Stimulated activated CD8-positive, alpha-beta memory T cell treated with anti-CD3 and anti-CD28 coated beads, Interleukin-12 subunit alpha, Interleukin-12 subunit beta, amount 100 ng/mL, for 24 hours (primary cell): ENCODE data around the gene ERAP2.
"Not testable (repeated sequence)": the region's sequence is repeated elsewhere in the genome, so short reads cannot be mapped to it uniquely, and the experiment has no call there.

Source experiments
- DNase-seq: peaks from one replicate; pipeline ENCODE4 v3.0.0-alpha.2; 2020; ENCODE audit errors: extremely low read depth

ERAP2 gene, protein sequence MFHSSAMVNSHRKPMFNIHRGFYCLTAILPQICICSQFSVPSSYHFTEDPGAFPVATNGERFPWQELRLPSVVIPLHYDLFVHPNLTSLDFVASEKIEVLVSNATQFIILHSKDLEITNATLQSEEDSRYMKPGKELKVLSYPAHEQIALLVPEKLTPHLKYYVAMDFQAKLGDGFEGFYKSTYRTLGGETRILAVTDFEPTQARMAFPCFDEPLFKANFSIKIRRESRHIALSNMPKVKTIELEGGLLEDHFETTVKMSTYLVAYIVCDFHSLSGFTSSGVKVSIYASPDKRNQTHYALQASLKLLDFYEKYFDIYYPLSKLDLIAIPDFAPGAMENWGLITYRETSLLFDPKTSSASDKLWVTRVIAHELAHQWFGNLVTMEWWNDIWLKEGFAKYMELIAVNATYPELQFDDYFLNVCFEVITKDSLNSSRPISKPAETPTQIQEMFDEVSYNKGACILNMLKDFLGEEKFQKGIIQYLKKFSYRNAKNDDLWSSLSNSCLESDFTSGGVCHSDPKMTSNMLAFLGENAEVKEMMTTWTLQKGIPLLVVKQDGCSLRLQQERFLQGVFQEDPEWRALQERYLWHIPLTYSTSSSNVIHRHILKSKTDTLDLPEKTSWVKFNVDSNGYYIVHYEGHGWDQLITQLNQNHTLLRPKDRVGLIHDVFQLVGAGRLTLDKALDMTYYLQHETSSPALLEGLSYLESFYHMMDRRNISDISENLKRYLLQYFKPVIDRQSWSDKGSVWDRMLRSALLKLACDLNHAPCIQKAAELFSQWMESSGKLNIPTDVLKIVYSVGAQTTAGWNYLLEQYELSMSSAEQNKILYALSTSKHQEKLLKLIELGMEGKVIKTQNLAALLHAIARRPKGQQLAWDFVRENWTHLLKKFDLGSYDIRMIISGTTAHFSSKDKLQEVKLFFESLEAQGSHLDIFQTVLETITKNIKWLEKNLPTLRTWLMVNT

DNA sequence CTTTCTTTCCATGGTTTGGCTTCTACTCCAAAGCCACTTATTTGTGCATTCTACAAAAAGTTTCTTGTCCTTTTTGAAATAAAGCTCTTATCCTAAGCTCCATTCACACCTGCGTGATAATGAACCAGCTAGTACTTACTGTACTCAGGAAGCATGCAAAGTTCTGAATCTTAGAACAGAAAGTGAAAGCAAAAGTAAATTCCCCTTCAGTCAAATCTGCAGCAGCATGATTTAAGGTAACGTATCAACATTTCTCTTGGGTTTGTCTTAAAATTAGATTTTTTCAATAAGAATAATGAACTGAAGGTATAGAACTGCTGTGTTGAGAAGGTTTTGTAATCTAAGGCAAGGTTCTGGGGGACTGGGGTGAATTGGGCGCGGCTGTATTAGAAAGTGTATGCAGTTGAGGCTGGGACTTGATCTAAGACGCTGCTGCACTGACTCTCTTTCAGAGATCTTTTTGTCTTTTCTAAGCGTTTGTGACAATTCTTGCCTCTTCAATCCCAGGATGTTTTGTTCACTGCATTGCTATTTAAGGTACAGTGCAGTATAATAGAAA, at the start of gene ERAP2:
Gene ERAP2 (plus strand): TSS at position 209 of the 559 bp plus-strand sequence. CDS start 3,186 bp downstream, outside the sequence.
- no peak for DNase-seq

DNA sequence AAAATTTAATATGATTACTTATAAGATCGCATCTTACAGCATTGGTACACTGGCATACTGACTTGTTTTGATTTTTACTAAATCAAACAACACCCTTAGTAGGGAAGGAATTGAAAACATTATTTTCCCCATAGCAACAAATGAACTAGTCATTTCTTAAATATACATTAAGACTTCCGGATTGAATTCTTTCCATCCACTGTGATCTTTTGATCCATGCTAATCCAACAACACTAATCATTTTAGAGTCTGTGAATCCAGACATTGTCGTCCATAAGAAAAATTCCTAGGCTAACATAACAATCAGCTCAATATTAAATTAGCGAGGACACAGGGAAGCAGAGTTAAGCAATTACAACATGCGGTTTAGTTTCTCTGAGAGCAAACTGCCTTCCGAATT, 47.0 kb upstream of the ERAP2 start:
- no peak for DNase-seq

DNA sequence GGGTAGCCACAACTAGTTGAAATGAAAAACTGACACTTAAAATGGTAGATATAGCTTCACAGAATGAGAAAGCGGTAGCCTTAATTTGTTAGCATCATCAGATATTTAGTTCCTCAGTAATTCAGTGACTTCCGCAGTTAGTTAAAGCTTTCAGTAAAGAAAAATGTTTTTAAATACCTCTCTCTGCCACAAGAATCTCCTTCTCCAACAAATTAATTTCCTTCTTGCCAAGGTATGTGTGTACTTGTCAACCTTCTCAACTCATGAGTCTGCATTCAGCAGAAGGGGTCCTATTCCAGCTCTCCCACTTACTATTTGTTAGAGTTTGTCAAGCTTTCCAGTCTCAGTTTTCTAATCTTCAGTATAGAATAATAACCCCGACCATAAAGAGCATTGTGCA, 42.3 kb upstream of the ERAP2 start:
- DNase-seq = no peak

DNA sequence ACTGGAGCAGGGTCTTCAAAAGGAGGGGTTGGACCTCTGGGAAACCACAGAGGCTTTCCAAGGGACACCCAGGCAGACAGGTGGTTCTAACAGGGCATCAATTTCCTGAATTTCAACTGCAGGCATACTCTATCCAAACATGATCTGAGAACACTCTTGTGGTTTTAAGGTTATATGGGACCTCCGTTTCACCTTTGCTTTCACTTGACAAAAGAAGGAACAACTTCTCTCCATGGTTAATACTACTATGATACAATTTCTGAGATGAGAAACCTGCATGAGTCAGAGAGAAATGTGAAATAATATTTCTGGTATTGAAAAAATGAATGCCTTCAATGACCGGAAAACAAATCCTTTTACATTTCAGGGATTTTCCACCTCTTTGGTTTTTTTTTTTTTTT, 40.5 kb upstream of the ERAP2 start:
- DNase-seq = no peak

DNA sequence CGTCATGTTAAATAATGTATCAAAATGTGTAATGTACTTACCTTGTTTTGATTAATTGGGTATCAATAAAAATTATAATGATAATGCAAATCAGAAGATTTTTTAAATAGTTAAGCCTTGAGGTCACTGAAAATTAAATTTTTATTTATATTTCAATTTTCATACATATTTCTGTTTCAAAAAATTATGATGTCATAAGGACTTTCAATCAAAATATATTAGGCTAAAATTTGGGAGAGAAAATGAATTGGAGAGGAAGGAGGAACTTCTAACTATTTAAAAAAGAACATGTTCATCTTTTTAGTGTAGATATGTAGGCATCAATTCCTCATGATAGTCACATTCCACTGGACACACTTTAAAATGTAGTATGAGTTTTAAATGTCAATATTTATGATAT, 39.5 kb upstream of the ERAP2 start:
- no peak for DNase-seq

DNA sequence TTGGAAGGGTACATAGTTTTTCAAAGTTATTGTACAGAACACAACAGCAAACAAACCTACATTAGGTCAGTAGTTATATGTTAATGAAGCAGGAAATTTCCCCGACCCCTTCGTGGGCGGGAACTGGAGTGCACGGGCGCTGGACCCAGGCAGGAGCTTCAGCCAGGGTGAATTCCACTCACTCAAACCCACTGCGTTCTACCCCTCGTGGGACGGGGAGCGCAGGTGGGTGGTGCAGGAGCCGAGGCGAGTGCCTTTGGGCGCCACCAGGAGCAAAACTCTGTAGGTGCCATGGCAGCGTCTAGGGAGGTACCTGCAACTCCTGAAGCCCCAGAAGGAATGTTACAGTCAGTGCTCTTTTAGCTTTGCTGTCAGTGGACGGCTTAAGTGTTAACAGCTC, 39.0 kb upstream of the ERAP2 start:
- DNase-seq = no peak

DNA sequence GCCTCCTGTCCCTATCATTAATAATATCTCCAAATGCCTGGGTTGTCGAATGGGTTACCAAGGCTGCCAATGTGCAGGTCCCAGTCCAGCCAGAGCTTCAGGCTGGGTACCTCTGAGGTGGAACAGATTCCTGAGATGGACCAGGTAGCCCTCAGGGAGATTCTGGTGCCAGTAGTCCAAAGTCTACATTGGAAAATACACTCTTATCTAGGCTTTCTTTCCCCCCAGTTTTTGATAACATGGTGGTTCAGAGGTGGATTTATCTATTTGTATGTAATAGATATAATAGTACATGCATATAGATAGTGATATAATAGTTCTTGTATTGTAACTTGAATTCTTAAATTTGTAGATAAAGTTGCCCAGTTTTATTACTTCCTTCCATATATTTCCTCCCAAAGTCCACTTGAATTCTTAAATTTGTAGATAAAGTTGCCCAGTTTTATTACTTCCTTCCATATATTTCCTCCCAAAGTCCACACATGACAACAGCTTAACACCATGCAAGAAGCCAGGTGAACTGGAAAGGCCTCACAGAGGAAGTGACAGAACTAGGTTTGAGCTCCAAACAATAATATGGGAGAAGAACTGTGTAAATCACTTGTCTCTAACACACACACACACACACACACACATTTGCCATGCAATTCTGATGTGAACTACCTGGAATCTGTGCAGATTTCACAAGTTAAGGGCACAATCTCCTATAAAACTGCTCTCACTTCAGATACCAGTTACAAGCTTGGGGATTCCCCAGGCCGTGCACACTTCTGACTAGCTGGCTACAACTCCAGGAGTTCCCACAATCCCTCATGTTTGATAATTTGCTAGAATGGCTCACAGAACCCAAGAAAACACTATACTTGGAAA, 37.9 kb upstream of the ERAP2 start:
- DNase-seq = no peak

DNA sequence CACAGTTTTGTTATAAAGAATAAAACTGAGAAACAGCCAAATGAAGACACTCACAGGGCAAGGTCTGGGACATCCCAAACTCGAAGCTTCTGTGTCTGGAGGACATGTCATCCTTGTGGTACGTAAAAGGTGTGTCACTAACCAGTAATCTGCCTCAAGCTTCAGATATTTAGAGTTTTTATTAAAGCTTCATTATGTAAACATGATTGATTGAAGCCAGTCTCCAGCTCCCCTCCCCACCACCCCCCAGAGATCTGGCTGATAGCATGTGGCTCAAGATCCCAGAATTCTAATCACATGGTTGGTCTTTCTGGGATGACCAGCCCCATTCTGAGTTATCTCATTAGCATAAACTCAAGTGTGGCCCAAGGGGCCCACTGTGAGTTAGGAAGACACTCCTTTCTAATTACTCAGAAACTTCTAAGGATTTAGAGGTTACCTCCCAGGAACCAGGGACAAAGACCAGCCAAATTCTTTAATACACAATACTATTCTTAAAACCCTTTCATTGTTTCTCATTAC, 37.2 kb upstream of the ERAP2 start:
- no peak for DNase-seq

DNA sequence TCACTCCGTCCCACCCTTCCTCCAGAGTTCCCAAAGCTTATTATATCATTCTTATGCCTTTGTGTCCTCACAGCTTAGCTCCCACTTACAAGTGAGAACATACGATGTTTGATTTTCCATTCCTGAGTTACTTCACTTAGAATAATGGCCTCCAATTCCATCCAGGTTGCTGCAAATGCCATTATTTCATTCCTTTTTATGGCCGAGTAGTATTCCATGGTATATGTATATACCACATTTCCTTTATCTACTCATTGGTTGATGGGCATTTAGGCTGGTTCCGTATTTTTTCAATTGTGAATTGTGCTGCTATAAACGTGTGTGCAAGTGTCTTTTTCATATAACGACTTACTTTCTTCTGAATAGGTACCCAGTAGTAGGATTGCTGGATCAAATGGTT, 34.4 kb upstream of the ERAP2 start:
- DNase-seq = not testable (repeated sequence)

DNA sequence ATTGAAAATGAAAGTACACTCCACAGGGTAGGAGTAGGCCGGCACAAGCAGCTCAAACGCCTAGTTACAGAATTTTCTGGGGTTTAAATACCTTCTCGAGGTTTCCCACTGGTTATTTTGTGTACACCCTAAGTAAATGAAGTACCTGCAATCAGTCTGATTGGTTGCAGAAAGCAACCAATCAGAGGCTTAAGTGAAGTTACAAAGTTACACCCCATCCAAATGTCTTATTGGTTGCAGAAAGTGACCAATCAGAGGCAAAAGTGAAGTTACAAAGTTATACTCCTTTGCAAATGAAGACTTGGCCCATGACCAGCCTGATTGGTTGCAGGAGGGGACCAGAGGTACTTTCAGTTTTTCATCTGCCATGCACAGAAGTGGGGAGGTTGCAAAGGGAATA, 33.2 kb upstream of the ERAP2 start:
- DNase-seq = no peak

DNA sequence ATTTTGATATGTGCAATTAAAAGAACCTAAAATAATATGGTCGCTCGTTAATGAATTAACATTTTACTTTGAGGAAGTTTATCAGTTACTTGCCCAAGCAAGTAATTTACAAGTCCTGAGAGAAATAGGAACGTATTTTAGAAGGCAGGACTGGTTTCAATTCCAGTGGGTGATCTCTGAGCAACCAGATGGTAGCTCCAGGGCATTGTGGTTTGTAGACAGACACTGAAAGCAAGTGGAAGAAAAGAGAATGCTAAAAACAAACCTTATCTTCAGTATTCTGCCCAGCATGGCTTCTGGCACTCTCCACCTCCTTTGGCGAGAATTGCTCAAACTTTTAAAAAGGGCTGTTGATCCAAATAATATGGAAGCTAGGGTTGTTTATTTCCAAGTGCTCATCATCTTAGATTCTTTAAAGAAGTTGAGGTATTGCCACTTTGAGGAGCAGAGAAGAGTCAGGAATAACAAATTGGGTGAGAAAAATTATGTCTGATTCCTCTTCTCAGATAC, 31.8 kb upstream of the ERAP2 start:
- no peak for DNase-seq

DNA sequence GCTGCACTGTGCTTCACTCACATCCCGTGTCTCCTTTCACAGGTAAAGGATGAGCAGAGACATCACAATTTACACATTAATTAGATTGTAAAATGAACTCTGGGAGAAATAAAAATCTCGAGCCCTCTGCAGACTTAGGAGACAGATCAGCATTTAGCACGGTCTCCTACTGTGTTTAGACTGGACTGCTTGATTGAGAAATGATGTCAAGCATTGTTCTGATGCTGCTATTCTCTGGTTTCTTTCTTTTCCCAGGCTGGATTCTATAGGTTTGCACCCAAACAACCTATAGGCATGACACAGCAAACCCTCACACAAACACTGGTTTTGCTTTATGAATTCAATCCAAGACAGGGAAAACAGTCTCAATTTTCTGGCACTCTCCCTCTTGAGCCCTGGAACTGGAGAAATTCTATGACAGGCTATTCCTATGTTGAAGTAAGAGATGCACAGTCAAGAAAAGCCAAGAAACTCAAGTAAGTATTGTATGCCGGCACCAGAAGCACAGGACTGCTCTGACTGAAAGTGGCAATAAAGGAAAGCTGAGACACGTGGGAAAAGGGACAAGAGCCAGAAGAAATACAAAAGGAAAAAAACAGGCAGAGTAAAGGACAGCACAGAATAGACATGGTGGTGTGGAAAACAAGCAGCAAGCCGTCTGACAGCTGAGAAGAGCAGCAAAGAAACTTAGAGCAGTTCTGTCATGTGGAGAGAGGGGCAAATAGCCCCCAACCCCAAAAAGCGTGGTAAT, 24.8 kb upstream of the ERAP2 start:
- no peak for DNase-seq

DNA sequence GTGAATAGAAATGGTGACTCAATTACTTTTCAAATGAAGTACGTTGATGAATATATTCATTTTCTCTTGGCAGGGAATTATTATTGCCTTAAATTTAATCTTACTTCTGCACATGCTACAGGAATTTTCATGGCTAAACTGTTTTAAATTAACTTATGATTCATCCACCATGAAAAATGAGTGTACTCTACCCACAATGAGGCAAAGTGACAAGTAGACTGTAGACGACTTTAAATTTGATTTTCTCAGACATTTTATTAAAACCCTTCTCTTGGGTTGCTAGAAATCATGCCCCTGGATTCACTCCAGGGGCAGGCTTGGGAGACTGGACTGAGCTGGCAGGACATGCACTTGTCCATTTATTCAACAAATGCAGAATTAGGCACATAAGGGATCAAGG, 23.5 kb upstream of the ERAP2 start:
- no peak for DNase-seq

DNA sequence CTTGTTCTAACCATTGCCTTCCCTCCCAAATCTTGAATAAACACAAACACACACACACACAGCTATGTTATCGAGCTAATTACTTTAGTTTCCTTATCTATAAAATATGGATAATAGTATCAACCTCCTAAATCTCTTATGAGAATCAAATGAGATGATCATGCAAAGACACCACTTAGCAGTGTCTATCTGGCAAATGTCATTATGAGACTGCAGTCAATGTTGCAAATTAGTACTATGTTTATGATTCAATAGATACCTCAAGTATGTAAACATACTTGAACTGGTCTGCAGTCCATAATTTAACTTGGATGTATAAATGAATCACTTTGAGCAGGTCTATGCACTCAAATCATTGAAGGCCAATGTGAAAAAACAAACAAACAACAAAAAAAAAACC, 22.2 kb upstream of the ERAP2 start:
- no peak for DNase-seq

DNA sequence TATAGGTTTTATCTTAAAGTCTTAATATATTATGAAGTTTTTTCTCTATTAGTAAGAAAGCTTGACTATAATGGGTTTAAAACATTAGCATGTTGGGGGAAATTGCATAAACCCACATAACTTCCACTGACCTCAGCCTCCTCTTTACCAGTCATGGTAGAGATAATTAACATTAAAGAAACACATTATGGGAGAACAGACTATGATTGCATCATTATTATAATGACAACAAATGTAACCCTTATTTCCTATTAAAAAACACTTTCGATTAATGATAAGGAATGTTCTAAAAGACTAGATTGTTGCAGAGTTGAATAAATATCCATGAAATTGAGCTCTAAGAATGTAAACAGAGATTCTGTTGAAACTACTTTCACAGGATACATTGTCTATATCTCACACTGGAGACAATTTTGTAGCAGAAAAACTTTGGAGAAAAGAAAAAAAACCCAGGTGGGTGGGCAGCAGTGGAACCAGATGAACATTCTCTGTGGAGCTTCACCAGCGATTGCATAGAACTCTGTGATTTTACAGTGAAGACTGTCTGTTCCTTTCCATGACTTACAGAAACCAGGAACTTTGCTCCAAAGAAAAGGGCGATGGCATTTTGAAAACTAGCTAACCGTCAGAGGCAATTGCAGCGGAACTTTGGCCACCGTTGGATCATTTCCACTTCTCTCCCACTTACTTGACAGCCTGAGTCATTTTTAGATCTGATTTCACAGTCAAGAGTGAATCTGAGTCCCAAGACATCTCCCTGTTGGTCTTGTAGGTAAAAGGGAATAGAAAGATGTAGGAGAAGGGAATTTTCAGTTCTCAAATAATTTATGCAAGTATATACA, 21.0 kb upstream of the ERAP2 start:
- DNase-seq = no peak

DNA sequence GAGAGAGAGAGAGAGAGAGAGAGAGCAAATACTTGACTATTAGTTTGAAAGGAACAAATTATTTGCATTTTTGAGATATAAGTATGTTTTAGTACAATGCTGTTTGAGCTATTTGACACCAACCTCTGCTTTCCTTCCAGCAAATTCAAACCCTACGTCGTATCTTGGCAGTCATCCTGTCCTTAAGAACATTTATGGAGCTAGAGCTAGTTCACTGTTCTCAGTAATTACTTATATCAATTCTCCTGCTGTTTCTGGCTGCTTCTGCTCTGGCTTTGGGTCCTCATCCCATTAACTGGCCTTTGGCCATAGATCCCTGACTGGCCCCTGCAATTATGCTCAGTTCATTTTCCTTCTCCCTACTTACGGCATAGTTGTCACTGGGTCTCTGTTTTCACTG, 19.9 kb upstream of the ERAP2 start:
- no peak for DNase-seq

DNA sequence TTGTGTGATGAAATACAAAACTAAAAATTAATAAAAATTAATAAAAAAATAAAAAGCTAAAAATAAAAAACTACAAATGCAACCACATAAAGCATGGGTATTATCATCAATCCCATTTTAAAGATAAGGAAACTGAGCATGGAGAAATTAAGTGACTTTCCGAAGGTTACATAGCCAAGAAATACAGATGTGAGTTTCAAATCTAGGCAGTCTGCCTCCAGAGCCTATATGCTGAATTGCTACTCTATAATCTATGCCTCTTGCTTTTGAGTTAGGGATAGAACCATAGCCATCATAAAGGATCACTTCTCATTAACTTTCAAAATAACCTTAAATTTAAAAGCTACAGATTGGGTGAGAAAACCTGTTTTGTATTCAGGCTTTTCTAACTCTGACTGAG, 18.8 kb upstream of the ERAP2 start:
- DNase-seq = no peak

DNA sequence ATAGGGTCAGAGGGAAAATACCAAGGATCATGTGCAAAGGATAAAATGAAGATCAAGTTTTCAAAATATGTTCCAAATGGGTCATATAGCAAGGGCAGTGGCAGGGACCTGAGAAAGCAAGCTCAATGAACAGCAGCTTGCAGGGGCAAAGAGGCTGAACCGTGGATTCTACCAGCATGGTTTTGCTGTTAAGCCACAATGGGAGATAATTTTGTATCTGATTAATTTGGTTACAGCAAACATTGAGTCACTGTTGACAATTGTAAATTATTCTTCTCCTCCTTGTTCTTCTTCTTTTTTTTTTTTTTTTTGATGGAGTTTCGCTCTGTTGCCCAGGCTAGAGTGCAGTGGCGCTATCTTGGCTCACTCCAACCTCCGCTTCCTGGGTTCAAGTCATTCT, 18.4 kb upstream of the ERAP2 start:
- no peak for DNase-seq

DNA sequence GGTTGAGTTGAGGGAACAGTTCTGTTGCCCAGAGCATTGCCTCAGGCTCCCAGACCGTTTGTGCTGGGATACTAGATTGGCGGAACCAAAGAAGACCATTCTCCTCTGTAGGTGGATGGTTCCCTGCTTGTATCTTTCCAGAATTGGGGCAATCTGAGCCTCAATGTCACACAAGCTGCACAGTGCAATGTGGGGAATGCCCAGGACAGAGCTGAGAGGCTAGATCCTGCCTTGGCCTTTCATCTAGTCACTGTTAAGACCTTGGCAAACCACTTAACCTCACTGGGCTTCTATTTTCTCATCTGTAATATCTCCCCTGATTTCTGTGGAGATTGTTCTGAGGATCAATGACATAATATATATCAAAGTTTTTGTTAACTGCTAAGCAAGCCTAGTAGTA, 16.9 kb upstream of the ERAP2 start:
- no peak for DNase-seq
